NCI-H2029 treated with DMSO at 0.1 percent for 48 hours (cell line): ENCODE measurements around the gene MACROD2.
A peak's percentile ranks its signal among the peaks of the same experiment; 100 is the strongest.

Source experiments
- DNase-seq: peaks from one replicate; lab custom pipeline; 2025; lab: John Stamatoyannopoulos, UW

The MACROD2 gene

GRCh38 chr20:14470977-14471661 is 475.8 kb downstream of the MACROD2 start:
- no peak for DNase-seq

DNA sequence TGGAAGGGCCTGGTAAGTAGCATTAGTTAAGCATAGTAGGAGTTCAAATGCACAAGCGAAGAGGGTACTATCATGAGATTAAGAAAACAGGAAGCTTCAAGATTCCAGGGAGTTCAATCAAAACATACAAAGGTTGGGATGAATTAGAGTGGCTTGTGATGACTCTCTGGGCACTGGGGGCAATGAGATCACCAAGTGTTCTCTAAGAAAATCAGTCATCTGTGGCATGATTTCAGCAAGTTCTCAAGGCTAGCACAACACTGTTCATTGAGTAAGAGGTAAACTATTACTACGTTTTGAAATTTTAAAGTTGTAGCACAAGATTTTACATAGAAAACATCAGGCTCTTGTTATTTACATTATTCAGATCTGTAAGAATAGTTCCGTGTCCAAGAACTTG is 481.8 kb downstream of the MACROD2 start:
- DNase-seq, result no peak

GRCh38 chr20:14478126-14478525 is 482.8 kb downstream of the MACROD2 start:
- DNase-seq, result no peak

DNA sequence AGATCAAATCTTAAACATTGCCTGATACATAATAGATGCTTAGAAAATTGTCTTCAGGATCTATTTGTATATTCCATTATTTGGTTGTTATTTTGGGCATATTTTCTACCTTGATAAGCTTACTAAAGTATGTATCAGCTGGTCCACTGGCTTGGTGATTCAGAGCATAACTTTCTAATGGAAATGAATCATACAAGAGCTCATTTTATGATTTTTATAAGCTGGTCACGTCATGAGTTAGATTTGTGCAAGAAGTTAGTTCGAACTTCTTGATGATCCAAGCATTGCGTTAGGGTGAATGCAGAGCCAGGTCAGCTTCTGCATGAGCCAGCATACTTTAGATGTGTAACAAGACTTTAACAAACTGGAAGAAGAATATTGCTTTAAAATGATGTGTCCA is 486.5 kb downstream of the MACROD2 start:
- DNase-seq, result no peak

- DNase-seq, result no peak
Measured at GRCh38 chr20:14488212-14488611, 492.9 kb downstream of the MACROD2 start.

- DNase-seq, result no peak
Measured at GRCh38 chr20:14488756-14489479, 493.6 kb downstream of the MACROD2 start.

GRCh38 chr20:14489544-14489943 is 494.2 kb downstream of the MACROD2 start:
- no peak for DNase-seq

GRCh38 chr20:14491436-14491835 is 496.1 kb downstream of the MACROD2 start:
- no peak for DNase-seq

DNA sequence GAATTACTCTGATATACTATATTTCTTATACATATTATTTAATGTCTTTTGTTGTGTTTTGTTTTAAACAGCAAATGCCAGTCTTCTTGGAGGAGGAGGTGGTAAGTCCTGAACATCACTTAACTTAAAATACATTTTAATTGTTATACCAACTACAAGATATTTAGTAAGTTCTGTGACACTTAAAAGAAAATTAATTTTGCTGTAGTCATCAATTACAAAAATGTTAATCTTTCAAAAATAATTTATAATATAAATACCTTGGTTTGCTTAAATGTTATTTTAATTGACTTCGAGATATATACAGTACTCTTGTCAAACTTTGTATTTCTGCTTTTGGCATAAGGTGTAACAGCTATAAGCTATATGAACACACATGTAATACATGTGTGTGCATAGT is 498.1 kb downstream of the MACROD2 start:
- DNase-seq, result no peak

GRCh38 chr20:14494355-14494754 is 499.0 kb downstream of the MACROD2 start:
- DNase-seq, result no peak

DNA sequence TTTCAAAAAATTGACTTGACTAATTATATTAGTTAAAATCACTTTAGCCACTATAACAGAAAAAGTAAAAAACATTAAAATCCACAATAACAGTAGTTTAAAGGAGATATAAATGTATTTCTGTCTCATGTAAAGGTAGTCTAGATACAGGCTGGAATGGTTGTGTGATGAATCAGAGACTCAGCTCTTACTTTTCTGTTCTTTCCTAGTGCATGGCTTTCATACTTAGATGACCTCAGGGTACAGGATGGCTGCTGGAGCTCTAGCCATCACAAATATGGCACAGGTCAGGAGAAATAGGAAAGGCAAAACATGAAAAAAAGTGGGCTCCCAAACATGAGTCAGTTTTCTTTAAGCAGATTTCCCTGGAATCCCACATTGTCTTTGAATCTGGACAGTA is 499.8 kb downstream of the MACROD2 start:
- no peak for DNase-seq

GRCh38 chr20:14497004-14497403 is 501.7 kb downstream of the MACROD2 start:
- DNase-seq, result no peak

GRCh38 chr20:14498772-14499171 is 503.5 kb downstream of the MACROD2 start:
- DNase-seq, result peak; percentile 20

GRCh38 chr20:14505476-14505875 is 510.2 kb downstream of the MACROD2 start:
- DNase-seq, result no peak

GRCh38 chr20:14507711-14508110 is 512.4 kb downstream of the MACROD2 start:
- no peak for DNase-seq

- DNase-seq, result no peak
Measured at GRCh38 chr20:14510341-14510740, 515.0 kb downstream of the MACROD2 start.

- DNase-seq, result no peak
Measured at GRCh38 chr20:14512839-14513238, 517.5 kb downstream of the MACROD2 start.

DNA sequence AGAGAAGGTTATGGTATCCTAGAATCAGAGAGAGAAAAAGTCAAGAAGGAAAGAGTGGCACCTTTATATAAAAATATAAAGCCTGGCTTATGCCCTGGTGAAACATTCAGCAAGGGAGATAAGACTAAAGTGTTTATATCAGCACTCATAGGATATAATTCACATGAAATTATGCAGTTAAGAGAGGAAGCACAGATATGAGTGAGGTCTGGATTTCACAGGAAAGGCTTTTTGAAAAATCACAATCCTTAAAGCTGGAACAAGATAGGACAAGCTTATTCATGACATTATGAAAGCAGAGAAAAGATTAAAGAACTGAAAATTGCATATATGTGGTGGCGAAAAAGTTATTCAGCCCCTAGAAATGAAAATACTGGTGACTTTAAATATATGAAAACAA is 523.3 kb downstream of the MACROD2 start:
- DNase-seq, result no peak

DNA sequence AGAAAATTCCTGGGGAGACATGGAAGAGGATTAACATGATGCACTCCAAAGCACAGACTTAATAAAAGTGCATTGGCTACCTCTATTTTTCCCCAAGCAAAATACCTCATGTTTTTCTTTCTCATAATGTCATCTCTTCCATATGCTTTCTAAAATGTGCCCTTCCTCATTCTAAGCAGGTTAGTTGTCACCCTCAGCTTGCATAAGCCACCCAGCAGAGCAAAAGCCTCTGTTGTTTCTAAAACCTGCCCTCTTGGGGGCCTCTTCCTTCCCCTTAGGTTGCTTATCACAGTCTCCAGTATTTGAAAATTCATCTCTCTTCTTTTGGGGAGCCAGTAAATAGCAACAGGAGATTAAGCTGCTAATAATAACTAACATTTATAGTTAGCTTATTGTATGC is 525.7 kb downstream of the MACROD2 start:
- DNase-seq, result no peak

DNA sequence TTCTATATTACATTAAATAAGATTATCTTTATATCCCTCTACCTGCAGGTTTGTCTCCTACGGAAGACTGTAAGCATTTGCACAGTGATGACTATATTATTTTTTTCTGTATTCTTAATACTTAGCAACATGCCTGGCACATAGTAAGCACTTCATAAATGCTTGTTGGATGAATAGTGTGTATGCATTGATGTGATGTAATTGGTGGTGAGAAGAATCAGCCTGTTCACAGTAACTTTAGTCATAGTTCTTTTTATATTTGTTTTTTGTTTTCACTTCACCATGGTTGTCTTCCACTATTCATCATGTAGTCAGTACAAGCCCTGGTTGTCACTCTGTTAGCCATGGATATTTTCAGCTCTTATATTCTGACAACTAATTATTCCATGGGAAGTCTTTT is 526.1 kb downstream of the MACROD2 start:
- no peak for DNase-seq

DNA sequence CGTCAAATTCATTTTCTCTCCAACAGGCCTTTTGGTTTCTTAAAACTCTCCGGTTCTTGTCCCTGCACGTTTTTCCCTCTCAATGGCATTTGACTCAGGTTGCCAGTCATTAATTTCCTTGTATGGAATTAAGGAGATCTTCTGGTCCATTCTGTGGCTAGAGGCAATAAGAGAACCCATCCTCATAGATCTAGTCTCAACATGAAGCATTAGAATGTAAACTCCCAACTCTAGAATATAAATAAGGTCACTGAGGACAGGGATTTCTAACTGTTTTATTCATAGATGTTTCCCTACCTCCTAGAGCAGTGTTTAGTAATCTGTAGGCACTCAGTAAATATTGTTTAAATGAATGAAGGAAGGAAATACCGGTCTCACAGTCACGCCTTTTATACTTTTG is 527.3 kb downstream of the MACROD2 start:
- no peak for DNase-seq

DNA sequence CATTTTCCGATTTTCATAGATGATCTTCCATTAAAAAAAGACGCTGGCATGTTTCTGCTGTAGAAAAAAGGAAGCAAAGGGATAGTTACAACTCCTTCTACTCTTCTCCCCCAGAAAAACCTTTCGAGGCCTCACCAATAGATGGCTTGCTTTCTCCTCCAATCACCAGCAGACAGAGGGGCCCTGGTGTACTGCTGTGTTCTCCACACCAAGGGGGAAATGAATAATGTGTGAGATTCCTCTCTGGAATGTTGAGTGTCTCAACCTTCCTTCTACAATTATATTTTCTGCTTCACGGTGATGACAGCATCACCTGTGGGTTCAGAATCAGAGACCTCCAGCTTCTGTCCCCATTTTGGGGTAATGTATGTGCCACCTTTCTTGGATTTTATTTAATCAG is 527.8 kb downstream of the MACROD2 start:
- DNase-seq, result no peak

DNA sequence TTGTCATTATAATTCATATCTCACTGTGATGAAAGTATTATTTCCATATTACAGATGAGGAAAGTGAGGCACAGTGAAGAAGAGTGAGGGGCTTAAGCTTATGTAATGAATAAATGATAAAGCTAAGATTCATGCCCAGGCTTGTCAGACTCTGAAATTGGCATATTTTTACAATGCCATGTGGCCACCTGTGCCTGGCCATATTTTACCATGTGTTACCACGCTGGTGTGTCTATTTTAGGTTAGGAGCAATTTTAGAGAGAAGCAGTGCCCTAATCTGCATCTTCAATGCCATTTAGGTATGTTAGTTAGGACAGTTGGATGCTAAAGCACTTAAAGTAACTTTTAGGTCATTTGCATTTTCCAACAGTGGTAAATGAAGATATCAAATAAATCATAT is 530.1 kb downstream of the MACROD2 start:
- DNase-seq, result no peak

- no peak for DNase-seq
Measured at GRCh38 chr20:14526891-14527290, 531.6 kb downstream of the MACROD2 start.
